Measurements from ENCODE around the gene CA14. TPM values are rescaled to one million over a fixed set of nuclear protein-coding genes. Genes with fewer than 3 reads are reported as not detected.
"Not testable (repeated sequence)": the region's sequence is repeated elsewhere in the genome, so short reads cannot be mapped to it uniquely, and the experiment has no call there.

CA14 gene
- total RNA-seq, 1 donor from 2014 or later, result not detected

DNA sequence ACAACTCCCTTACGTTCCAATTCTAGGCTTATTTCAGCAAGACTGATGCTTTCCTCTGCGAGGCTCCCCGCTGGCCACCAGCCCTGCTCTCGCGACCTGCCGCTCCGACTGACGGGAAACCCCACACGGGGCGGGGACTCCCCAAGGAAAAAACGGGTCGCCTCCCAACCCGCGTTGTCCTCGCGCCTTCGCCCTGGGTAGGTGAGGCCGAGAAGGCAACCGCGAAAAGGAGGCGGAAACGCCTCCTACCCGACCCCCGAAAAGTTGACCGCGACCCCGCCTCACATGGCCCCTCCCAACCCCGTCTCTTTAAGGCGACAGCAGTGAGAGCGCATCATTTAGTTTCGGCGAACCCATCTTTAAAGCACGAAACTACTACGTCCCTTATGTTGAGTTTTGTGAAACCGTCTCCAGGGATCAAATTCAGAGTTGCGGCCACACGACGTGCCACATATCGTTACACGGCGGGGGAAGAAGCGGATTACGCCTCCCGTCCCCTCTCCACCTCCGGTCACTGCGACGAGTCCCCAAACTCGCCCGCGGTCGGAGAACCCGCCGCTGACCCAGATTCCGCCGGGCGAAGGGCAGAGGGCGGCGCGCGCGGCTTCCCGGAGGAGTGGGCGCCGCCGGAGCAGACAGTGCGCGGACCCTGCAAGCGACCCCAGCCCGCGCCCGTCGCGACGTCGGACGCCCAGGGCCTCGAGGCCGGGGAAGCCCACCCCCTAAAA is 22.8 kb upstream of the CA14 start:
- Mint-ChIP-seq H3K4me3 (ENCODE audit: unreplicated experiment) (no peak overlapping the region), H3K4me1 (ENCODE audit: unreplicated experiment) (peaks cover 19% of the 10 kb centered on the region), H3K27ac (ENCODE audit: unreplicated experiment) (no peak overlapping the region), H3K27me3 (ENCODE audit: unreplicated experiment) (no peaks in the 10 kb centered on the region), H3K36me3 (ENCODE audit: unreplicated experiment) (peaks cover 2% of the 10 kb centered on the region), H3K9me3 (ENCODE audit: unreplicated experiment) (no peaks in the 10 kb centered on the region)
- TF ChIP-seq, protein P1, sequence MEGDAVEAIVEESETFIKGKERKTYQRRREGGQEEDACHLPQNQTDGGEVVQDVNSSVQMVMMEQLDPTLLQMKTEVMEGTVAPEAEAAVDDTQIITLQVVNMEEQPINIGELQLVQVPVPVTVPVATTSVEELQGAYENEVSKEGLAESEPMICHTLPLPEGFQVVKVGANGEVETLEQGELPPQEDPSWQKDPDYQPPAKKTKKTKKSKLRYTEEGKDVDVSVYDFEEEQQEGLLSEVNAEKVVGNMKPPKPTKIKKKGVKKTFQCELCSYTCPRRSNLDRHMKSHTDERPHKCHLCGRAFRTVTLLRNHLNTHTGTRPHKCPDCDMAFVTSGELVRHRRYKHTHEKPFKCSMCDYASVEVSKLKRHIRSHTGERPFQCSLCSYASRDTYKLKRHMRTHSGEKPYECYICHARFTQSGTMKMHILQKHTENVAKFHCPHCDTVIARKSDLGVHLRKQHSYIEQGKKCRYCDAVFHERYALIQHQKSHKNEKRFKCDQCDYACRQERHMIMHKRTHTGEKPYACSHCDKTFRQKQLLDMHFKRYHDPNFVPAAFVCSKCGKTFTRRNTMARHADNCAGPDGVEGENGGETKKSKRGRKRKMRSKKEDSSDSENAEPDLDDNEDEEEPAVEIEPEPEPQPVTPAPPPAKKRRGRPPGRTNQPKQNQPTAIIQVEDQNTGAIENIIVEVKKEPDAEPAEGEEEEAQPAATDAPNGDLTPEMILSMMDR (IDR thresholded peaks at IDR 0.05), result no peak
- DNase-seq (ENCODE audit: extremely low spot score, unreplicated experiment), result peak; percentile 91

DNA sequence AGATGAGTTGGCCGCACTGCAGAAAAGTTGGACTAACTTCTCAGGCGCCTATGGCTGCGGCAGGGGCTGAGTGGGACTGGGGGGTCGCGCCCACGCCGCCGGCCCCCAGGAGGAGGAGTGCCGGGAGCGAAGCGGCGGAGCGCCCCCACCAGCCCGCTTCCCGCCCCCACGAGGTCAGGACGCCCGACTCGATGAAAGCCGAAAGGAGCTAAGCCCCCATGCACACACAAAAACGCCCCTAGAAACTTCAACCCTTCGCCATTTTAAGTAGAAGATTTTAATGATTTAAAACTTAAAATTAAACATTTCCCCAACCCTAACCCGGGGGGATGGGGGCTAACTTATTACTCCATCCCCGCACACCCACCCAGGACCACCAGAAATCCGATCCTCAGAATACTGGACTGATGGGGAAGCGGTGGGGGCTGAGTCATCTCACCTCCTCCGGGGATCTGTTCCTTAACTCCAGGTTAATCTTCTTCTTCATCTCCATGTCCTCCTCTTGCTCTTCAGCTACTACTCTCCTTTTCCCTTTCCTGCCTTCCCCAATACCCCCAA is 22.2 kb upstream of the CA14 start:
- Mint-ChIP-seq H3K27ac (ENCODE audit: unreplicated experiment) (no peak overlapping the region), H3K4me3 (ENCODE audit: unreplicated experiment) (no peak overlapping the region), H3K27me3 (ENCODE audit: unreplicated experiment) (no peaks in the 10 kb centered on the region), H3K36me3 (ENCODE audit: unreplicated experiment) (no peaks in the 10 kb centered on the region), H3K4me1 (ENCODE audit: unreplicated experiment) (peaks cover 19% of the 10 kb centered on the region), H3K9me3 (ENCODE audit: unreplicated experiment) (no peaks in the 10 kb centered on the region)
- TF ChIP-seq, protein P1 (IDR thresholded peaks at IDR 0.05), result no peak
- no peak for DNase-seq (ENCODE audit: extremely low spot score, unreplicated experiment)

DNA sequence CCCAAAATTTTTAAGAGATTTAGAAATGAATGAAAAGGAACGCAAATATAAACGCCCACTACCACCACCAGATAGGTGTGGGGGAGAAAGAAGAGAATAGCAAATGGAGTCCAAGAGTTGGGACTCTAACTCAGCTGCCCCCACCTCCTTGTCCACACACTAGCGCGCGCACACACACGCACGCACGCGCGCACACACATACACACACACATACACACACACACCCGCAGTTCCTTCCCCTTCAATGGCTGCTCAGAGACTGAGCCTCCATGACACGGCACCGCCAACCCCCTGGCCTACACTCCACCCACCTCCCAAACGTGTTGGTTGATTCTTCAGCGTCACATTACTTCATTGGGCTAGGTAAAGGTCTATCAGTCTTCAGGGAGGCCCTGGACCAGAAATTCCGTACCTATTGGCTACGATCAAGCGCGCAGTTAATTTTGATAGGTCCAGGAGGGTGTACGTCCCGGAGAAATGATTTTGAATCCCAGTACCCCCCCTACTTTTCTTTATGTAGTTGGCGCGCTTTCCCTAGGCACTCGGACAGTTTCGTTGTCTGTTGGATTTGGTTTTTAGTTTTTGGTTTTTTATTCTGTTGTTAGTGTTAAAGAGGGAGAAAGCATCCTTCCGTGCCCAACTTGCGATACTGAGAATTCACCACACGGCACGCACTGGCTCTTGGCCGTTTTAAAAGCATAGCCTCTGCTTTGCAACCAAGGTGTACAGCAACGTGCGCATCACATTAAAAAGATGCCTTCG is 21.5 kb upstream of the CA14 start, which contains the start of gene ANP32E:
TSS of gene ANP32E (minus strand) at position 261 of the 762 bp plus-strand sequence. CDS start 326 bp downstream, outside the sequence.
- Mint-ChIP-seq H3K27me3 (ENCODE audit: unreplicated experiment) (no peaks in the 10 kb centered on the region), H3K4me1 (ENCODE audit: unreplicated experiment) (peaks cover 19% of the 10 kb centered on the region), H3K36me3 (ENCODE audit: unreplicated experiment) (no peaks in the 10 kb centered on the region), H3K4me3 (ENCODE audit: unreplicated experiment) (no peak within 1 kb of the TSS), H3K9me3 (ENCODE audit: unreplicated experiment) (no peaks in the 10 kb centered on the region), H3K27ac (ENCODE audit: unreplicated experiment) (no peak within 1 kb of the TSS)
- peak; percentile 97 for DNase-seq (ENCODE audit: extremely low spot score, unreplicated experiment)
- TF ChIP-seq, protein P1 (IDR thresholded peaks at IDR 0.05), result peak; percentile 16

DNA sequence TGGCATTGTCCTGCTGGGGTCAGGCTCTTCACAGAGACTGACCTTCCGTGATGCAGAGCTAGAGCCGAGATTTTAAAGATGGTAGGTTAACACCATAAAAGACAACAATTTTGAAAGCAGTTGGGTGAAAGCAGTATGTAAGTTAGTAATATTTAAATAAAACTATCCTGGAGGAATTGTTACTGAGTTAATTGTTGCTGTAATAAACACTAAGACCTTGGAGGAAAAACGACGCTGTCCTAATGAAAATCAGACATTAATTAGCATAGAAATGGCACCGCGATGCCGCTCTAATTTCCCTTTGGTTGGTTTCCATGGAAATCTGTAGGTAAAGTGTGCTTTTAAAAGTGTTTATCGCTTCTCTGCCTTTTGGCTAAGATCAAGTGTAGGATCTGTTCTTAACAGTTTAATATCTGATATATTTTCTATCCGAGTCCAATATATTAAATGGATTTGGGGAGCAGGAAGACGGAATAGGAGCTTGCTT is 20.9 kb upstream of the CA14 start:
- Mint-ChIP-seq H3K4me1 (ENCODE audit: unreplicated experiment) (peaks cover 19% of the 10 kb centered on the region), H3K9me3 (ENCODE audit: unreplicated experiment) (no peaks in the 10 kb centered on the region)

DNA sequence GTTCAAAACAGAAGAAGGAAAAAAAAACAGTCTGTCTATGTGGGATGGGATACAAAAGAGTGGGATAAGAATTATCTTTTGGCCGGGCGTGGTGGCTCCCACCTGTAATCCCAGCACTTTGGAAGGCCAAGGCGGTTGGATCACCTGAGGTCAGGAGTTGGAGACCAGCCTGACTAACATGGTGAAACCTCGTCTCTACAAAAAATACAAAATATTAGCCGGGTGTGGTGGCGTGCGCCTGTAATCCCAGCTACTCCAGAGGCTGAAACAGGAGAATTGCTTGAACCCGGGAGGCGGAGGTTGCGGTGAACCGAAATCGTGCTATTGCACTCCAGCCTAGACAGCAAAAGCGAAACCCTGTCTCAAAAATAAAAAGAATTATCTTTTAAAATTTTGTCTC is 20.4 kb upstream of the CA14 start:
- peaks cover 19% of the 10 kb centered on the region for H3K4me1 Mint-ChIP-seq (ENCODE audit: unreplicated experiment)
- H3K27ac Mint-ChIP-seq (ENCODE audit: unreplicated experiment); H3K4me3 Mint-ChIP-seq (ENCODE audit: unreplicated experiment): not testable (repeated sequence)

More for the DNA sequence above, 20.9 kb upstream of the CA14 start:
- TF ChIP-seq, protein P1 (IDR thresholded peaks at IDR 0.05), result no peak
- H3K36me3 Mint-ChIP-seq (ENCODE audit: unreplicated experiment), result no peaks in the 10 kb centered on the region
- H3K27ac Mint-ChIP-seq (ENCODE audit: unreplicated experiment), result no peak overlapping the region
- no peak overlapping the region for H3K4me3 Mint-ChIP-seq (ENCODE audit: unreplicated experiment)
- DNase-seq (ENCODE audit: extremely low spot score, unreplicated experiment), result no peak
- no peaks in the 10 kb centered on the region for H3K27me3 Mint-ChIP-seq (ENCODE audit: unreplicated experiment)

More for the DNA sequence above, 20.4 kb upstream of the CA14 start:
- not testable (repeated sequence) for H3K9me3 Mint-ChIP-seq (ENCODE audit: unreplicated experiment); H3K27me3 Mint-ChIP-seq (ENCODE audit: unreplicated experiment); H3K36me3 Mint-ChIP-seq (ENCODE audit: unreplicated experiment)
- peak; percentile 15 for DNase-seq (ENCODE audit: extremely low spot score, unreplicated experiment)

Measured in osteocyte (in vitro differentiated cells).